Mesenteric fat pad (tissue), 1 donor: ENCODE data around the gene TRAPPC2. TPM values are rescaled to one million over a fixed set of nuclear protein-coding genes. Genes with fewer than 3 reads are reported as not detected.
A peak's percentile ranks its signal among the peaks of the same experiment; 100 is the strongest.
"Not testable (repeated sequence)": the region's sequence is repeated elsewhere in the genome, so short reads cannot be mapped to it uniquely, and the experiment has no call there.

Experiments used
- DNase-seq: peaks from one replicate; pipeline ENCODE4 v3.0.0-alpha.2; 2020; ENCODE audit warnings: low spot score
- total RNA-seq: library from RNA; stranded (reverse); fragmentation: NEBNext Ultra II Directional; extraction: Animal tissue kit (Norgen Biotek cat#: 25700); gene quantifications from one replicate; pipeline ENCODE4 v1.2.1, GENCODE V29; 2021
- donor health status: DM: yes; HTN: yes; CAD: no.

TRAPPC2 gene
- total RNA-seq, 1 donor from 2014 or later: 7.2 TPM

DNA sequence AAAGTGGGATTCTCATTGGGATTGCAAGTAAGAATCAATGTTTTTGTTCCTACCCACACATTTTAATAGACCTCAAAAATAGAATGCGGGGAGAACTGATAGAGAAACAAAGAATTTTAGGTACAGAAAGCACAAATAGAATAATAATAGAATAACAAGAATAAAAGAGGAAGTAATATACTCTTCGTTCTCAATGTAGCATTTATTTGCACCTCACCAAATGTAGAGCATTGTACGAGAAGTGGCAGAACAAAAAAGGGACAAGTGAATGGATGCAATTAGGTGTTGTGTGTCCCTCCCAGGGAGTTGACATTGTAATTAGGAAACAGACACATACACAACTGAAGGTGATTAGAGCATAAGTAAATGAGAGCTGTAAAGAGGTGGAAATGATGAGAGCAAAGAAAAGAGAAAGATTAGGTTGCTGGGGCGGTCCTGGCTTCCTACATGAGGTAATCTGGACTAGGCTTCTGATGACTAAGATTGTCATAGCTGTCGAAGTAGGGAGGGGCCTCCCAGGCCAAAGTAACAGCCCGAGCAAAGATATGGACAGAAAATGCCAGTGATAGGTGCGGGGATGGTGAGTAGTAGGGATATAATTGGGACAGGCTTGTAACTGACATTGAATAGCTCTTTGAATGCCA, 35.1 kb downstream of the TRAPPC2 start:
- DNase-seq: no peak

DNA sequence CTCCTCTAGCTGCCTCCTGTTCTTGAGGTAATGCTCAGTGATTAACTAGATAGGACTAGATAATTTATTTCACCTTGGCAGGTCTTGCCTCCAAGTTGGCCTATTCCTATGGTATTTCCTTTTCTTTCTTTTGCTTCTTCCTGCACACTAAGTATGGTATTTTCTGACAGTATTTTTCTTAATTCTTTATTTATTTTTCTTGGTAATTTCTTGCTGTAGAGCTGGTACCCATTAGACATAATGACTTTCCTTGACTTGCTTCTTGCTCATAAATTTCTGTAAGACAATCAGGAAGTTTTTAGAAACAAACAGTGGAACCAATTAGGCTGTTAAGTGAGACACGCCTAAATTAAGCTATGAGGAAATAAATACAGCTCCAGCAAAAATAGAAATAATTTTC, 36.0 kb downstream of the TRAPPC2 start:
- DNase-seq: no peak

GRCh38 chrX:13697976-13698375, 36.4 kb downstream of the TRAPPC2 start:
- DNase-seq: no peak

GRCh38 chrX:13697455-13697854, 37.0 kb downstream of the TRAPPC2 start:
- DNase-seq: no peak

- DNase-seq: no peak
Measured at GRCh38 chrX:13695601-13696115, 38.8 kb downstream of the TRAPPC2 start.

DNA sequence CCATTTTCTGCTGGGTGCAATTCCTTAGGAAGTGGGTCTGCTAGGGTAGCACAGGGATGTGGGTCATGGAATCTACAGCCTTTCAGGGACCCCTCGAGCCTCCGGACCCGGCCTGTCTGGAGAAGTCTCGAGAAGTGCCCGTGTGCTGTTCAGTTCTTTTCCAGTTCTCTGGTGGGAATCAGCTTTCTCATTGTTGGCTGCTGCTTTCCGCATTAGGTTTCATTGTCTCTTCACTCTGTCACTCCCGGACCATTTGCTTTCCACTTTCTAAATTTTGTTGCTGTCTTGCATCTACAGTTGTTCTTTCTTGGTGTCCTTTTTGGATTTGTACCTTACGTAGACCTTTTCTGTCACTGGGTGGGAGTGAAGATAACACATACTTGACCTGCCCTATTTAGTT, 39.4 kb downstream of the TRAPPC2 start:
- DNase-seq: no peak

DNA sequence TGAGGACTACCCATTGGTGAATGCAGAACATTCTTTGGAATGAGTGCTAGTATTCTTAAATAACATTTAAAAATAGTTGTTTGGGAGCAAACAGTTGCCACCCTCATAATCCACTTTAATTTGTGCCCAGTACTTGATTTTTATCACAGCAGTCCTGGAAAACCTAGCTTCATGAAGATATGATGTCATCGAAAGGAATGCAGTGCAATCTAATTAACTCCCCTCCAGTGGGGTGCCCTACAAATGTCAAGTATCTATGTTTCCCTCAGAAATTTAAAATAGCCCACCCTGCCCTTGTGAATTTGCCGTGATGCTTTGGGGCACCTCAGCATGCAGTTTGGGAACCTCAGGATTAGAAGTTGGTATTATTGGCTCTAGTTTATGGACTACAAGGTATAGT, 40.1 kb downstream of the TRAPPC2 start:
- no peak for DNase-seq

GRCh38 chrX:13693341-13693961, 41.0 kb downstream of the TRAPPC2 start:
- no peak for DNase-seq

DNA sequence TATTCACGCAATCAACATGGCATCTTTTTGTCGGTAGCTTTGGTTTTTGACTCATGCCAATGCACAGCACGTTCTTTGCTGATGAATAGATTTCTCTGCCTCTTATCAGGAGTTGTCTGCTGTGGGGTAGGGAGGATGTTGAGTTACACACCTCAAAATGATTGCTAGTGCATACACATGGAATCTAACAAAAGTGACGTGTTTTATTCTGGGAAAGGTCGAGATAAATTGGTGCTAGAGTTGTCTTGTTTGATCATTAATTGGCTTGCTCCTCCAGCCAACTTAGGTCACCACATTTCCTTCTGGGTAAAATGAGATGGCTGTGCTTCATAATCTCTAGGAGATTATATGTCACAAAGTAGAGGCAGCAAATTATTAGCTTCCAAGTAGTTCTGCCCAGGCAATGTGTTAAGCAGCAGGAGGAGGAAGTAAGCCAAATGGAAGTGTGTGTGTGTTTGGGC, 41.6 kb downstream of the TRAPPC2 start:
- DNase-seq: no peak

- DNase-seq: no peak
Measured at GRCh38 chrX:13691841-13692371, 42.5 kb downstream of the TRAPPC2 start.

GRCh38 chrX:13690836-13691235, 43.6 kb downstream of the TRAPPC2 start:
- no peak for DNase-seq

GRCh38 chrX:13689741-13690211, 44.6 kb downstream of the TRAPPC2 start:
- no peak for DNase-seq

DNA sequence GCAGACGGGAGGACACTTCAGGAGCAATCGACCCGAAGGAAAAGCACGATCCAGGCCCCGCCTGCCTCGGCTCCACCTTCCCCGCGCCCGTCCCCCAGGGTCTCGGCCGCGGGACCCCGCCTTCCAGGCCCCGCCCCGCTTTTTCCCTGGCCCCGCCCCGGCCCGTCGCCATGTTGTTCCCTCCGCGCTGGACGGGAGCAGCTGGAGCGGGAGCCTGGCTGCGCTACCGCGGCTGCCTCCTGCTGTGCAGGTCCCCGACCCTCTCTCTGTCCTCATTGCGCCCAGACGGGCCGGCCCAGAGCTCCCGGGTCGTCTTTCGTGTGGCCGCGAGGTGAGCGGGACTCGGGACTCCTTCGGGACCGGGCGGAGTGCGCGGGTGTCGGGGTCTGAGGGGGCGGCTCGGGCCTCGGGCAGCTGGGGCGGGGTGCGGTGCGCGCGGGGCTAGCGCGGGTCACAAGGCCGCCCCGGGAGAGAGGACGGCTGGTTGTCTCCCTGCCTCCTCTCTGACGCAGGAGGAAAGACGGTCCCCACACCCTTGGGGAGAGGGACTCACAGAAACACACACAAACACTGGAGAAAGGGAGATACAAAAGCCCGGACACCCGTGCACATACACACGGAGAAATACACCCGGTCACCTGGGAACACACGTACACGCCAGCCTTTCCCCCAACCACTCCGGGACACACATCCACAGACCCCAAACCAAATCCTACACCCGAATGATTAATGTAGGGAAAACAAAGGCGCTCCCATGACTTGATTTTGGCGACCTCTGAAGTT, 45.3 kb downstream of the TRAPPC2 start, which contains the start of gene RAB9A:
Gene RAB9A, plus strand, starts transcription at position 171 of the 783 bp plus-strand sequence. CDS start 19,619 bp downstream, outside the sequence.
- peak; percentile 94 for DNase-seq

GRCh38 chrX:13688384-13688957, 45.9 kb downstream of the TRAPPC2 start:
- no peak for DNase-seq

GRCh38 chrX:13687203-13687602, 47.2 kb downstream of the TRAPPC2 start:
- DNase-seq: no peak

DNA sequence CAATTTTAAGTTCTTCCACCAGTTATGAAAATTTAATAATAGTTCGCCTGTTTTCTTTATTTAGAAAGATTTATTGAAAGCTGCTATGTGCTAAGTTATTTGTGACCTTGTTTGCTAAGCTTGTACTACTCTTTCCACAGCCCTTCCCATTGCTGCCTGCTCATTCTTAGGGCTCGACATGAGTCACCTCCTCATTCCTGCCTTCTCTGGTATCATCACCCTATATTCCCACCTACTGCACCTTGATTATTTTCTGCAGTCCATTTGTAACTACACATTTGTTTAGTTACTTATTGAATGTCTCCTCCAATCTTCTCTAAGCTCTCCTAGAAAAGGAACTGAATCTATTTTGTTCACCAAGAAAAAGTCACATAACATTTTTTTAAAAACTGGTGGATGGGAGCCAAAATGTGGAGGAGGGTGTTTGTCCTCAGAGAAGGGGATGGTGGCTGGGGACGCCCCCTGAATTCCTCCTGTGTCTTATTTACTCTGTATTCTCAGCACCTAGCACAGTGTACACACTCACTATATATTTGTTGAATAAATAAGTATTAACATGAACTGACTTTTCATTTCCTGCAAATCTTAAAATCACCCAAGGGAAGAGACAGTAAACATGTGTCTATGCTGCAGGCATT, 49.2 kb downstream of the TRAPPC2 start:
- DNase-seq: no peak

GRCh38 chrX:13684361-13684760, 50.1 kb downstream of the TRAPPC2 start:
- no peak for DNase-seq

GRCh38 chrX:13681595-13681994, 52.8 kb downstream of the TRAPPC2 start:
- no peak for DNase-seq

- not testable (repeated sequence) for DNase-seq
Measured at GRCh38 chrX:13679700-13680099, 54.7 kb downstream of the TRAPPC2 start.

GRCh38 chrX:13676885-13677284, 57.5 kb downstream of the TRAPPC2 start:
- no peak for DNase-seq

GRCh38 chrX:13673016-13673415, 61.4 kb downstream of the TRAPPC2 start:
- no peak for DNase-seq
